HG03571 (cell line): Measurements from ENCODE around the gene ASPA.

Source experiments
- ATAC-seq: cut with Tn5 transposase; IDR thresholded peaks from one replicate; pipeline ENCODE4 v1.9.1; 2021; ENCODE audit not compliant: unreplicated experiment

ASPA gene

GRCh38 chr17:3532859-3533142 is 57.0 kb downstream of the ASPA start:
- ATAC-seq, result no peak

DNA sequence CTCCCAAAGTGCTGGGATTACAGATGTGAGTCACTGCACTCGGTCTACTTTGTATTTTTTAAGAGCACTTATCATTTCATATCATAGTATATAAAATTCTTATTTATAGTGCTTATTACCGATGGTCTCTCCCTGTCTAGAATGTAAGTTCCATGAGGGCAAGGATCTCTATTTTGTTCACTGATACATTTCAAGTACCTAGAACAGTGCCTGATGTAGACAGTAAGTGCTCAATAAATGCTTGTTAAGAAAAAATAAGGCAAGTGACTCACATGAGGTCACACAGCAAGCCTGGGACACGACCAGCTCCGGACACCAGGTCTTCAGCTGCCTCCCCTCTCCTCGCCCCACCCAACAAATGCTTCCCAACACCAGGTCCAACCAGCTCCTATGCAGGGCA is 58.0 kb downstream of the ASPA start:
- no peak for ATAC-seq

- no peak for ATAC-seq
Observed at GRCh38 chr17:3534881-3535252, 59.1 kb downstream of the ASPA start.

DNA sequence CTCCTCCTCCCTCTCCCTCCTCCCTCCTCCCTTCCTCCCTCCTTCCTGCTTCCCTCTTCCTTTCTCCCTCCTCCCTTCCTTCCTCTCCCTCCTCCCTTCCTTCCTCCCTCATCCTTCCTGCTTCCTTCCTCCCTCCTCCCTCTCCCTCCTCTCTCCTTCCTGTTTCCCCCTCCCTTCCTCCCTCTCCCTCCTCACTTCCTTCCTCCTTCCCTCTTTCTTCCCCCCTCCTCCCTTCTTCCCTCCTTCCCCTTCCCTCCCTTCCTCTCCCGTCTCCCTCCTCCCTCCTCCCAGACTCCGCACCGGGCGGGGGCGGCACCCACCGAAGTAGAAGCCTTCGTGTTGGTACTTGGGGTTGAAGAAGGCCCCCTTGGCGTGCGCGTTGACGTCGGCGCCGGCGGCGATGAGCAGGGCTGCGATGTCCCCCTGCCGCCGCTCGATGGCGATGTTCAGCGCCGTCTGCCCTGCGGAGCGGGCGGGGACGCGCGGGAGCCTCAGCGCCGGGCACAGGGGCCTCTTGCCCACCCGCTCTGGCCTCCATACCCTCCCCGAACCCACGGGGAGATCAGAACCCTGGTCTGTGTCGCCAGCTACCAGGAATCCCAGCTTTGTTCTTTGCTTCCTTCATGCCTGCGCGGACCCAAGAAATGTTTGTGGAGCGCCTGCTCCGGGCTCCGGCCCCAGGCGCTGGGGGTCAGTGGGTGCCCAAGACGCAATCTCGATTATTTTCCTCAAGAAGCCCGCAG is 59.6 kb downstream of the ASPA start:
- no peak for ATAC-seq

DNA sequence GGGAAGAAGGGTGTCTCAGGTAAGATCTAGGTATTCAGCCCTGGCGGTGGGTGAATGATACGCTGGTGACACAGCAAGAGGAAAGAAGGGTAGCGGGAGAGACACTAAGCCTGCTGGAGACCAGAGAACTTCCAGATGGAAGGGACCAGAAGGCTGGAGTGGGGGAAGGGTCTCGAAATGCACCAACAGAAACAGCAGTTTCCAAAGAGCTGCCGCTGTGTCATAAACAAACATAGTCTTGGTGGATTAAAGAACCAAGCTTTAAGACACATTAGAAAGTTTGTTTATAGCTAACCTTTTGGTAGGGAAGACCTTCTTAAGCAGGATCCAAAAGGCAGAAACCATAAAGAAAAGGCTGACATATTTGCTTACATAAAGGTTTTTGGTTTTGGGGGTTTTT is 60.9 kb downstream of the ASPA start:
- ATAC-seq, result no peak

GRCh38 chr17:3539881-3540540 is 64.2 kb downstream of the ASPA start:
- ATAC-seq, result no peak

DNA sequence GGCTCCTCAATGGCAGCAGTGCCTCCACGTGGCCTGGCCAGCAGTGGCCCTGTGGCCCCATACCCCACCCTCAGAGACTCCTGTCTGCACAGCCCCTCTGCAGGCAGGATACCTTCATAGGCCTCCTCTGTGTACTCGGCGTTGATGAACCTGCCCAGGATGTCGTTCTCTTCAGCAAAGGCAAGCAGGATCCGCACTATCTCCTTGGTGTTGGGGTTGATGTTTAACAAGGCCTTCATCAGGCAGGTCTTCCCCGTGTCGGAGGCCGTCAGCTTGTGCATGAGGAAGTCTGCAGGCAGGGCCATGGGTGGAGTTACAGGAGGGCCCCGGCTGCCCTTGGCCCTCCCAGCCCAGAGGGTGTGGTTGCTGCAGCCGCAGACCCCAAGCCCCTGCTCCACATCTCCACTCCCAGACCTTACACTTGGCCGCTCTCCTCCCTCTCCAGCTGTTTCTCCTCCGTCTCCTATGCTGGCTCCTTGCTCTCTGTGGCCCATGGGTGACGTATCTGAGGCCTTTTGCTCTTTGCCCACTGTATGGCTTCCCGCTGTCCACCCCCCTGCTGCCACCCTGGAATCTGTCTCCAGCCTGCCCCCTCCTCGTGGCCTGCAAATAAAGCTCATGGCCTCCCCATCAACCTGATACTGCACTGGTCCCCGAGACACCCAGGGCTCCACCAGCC is 66.8 kb downstream of the ASPA start:
- no peak for ATAC-seq

- no peak for ATAC-seq
Observed at GRCh38 chr17:3543453-3543852, 67.7 kb downstream of the ASPA start.

GRCh38 chr17:3544365-3544764 is 68.6 kb downstream of the ASPA start:
- no peak for ATAC-seq

- no peak for ATAC-seq
Observed at GRCh38 chr17:3545151-3545550, 69.4 kb downstream of the ASPA start.

DNA sequence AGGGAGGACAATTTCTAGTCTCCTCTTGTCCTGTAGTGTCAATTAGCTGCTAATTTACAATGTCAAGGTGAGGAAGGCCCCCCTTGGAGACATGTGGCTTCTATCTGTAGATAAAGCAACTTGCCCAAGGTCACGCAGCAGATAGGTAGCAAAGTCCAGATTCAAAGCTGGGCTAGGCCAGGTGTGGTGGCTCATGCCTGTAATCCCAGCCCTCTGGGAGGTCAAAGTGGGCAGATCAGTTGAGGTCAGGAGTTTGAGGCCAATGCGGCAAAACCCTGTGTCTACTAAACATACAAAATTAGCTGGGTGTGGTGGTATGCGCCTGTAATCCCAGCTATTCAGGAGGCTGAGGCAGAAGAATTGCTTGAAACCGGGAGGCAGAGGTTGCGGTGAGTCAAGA is 70.7 kb downstream of the ASPA start:
- no peak for ATAC-seq

DNA sequence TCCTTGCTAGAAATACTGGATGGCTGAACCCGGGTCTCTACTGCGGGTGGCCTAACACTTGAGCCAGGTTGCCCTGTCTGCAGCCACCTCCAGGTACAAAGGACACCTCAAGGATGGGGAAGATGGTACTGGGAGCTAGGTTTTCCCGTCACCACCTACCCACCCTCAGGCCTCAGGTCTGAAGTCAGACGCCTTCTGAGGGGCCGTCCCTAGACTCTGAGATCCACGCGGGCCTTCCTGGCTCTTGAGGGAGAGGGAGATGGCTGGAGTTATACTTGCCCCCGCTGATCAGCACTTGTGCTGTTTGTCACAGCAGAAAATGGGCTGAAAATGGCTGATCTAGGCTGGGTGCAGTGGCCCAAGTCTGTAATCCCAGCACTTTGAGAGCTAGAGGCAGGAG is 71.2 kb downstream of the ASPA start:
- no peak for ATAC-seq

- no peak for ATAC-seq
Observed at GRCh38 chr17:3547628-3548027, 71.8 kb downstream of the ASPA start.

- no peak for ATAC-seq
Observed at GRCh38 chr17:3549610-3550162, 73.9 kb downstream of the ASPA start.

DNA sequence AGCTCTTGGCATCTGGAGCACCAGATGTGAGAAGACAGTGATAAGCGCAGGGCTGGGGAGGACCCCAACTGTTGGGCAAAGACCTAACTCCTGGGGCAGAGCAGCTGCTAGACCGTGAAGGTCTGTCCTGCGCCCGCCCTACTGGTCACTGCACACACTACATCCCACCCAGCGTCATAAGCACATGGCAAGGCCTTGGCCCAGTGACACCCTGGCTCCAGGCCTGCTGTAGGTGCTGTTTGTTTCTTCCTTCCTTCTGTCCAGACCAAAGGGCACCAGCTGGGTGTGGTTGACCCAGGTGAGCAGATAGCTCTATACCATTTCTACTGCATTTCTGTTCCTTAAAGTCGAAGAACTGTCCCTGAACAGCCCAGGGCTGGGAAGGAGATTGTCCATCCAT is 75.4 kb downstream of the ASPA start:
- ATAC-seq, result no peak

DNA sequence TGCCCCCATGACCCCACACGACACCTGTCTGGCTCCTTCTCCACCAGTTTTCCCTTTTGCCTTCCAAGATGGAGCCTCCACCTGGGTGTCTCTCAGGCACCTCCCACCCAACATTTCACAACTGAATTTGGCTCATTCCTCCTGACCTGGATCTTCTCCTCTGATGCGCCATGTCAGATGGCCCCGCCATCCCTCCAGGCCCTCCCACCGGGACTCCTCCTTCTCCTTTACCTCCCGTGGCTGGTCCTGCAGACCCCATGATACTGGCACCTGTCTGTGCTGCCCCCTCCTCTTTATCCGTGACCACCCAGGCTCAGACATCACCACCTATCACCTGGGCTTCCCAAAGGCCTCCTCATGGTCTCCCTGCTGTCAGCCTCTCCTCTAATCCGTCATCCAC is 77.1 kb downstream of the ASPA start:
- ATAC-seq, result no peak
